IPS-18a (cell line): Measurements from ENCODE around the gene PRPS2.
A peak's percentile ranks its signal among the peaks of the same experiment; 100 is the strongest.

Experiments used
- H3K27ac ChIP-seq: one replicate; pipeline ENCODE4 v1.5.1; 2013; ENCODE audit warnings: low read length
- H3K27me3 ChIP-seq: one replicate; pipeline ENCODE4 v1.6.1; 2013; ENCODE audit warnings: mild to moderate bottlenecking, low read length; ENCODE audit not compliant: control insufficient read depth, insufficient read depth
- H3K36me3 ChIP-seq: one replicate; pipeline ENCODE4 v1.6.1; 2013; ENCODE audit warnings: low read depth, low read length; ENCODE audit not compliant: control insufficient read depth
- H3K4me1 ChIP-seq: one replicate; pipeline ENCODE4 v1.6.1; 2013; ENCODE audit warnings: low read depth, low read length; ENCODE audit not compliant: control insufficient read depth
- H3K4me3 ChIP-seq: one replicate; pipeline ENCODE4 v1.5.1; 2013; ENCODE audit warnings: low read length
- H3K9ac ChIP-seq: one replicate; pipeline ENCODE4 v1.6.1; 2013; ENCODE audit warnings: mild to moderate bottlenecking, low read length, moderate library complexity
- H3K9me3 ChIP-seq: one replicate; pipeline ENCODE4 v1.6.1; 2013; ENCODE audit warnings: low read depth, low read length; ENCODE audit not compliant: control insufficient read depth

Gene PRPS2

DNA sequence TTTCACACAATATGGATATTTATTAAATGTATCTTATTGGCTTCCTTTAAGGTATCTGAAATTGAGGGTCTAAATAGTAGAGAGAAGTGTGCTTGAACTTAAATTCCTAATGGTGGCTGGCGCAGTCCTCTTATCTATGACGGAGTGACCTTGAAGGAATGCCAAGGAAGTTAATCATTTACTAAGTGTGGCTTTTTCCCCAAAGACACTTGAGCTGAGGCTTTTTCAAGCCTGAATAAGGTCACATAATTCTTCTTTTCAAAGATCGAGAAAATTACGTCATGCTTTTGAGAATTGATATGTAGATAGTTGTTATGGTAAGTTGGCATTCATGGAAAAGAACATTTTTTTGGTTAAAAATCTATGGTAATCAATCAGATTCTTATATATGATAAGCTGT, 11.7 kb upstream of the PRPS2 start:
- Histone ChIP-seq H3K4me3 (no peak overlapping the region), H3K9me3 (no peaks in the 10 kb centered on the region), H3K27me3 (no peaks in the 10 kb centered on the region), H3K36me3 (no peaks in the 10 kb centered on the region), H3K27ac (no peak overlapping the region), H3K4me1 (no peaks in the 10 kb centered on the region), H3K9ac (no peak overlapping the region)

GRCh38 chrX:12788645-12789044, 2.6 kb upstream of the PRPS2 start:
- Histone ChIP-seq H3K9ac (no peak overlapping the region), H3K4me1 (peaks cover 7% of the 10 kb centered on the region), H3K27ac (no peak overlapping the region), H3K4me3 (no peak overlapping the region), H3K27me3 (peaks cover 14% of the 10 kb centered on the region), H3K36me3 (no peaks in the 10 kb centered on the region), H3K9me3 (no peaks in the 10 kb centered on the region)

- H3K36me3 ChIP-seq = no peaks in the 10 kb centered on the region
- peaks cover 10% of the 10 kb centered on the region for H3K4me1 ChIP-seq
- no peaks in the 10 kb centered on the region for H3K9me3 ChIP-seq
- H3K9ac ChIP-seq = no peak overlapping the region
- no peak overlapping the region for H3K4me3 ChIP-seq
- H3K27me3 ChIP-seq = peaks cover 14% of the 10 kb centered on the region
- H3K27ac ChIP-seq = no peak overlapping the region
Measured at GRCh38 chrX:12789976-12790375, 1.2 kb upstream of the PRPS2 start.

DNA sequence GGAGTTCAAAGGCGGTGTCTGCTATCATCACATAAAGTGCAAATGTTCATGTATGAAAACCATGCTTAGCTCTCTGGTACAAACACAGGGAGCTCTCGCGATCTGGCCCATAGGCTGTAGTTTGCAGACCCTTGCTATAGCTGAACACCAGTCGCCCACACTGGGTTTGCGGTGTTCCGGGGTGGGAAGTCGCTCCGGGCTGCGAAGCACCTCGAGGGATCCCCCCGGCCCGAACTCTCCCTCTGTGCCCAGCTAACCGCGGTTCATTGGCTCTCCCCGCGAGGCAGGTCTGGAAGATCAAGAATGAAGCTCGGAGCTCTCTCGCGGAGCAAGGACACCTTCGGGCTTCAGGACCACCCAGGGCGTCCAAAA, 341 bp upstream of the PRPS2 start:
- Histone ChIP-seq H3K4me3 (peak overlapping the region; percentile 94), H3K36me3 (no peaks in the 10 kb centered on the region), H3K9ac (peak overlapping the region; percentile 44), H3K4me1 (peaks cover 10% of the 10 kb centered on the region), H3K27ac (no peak overlapping the region), H3K9me3 (no peaks in the 10 kb centered on the region), H3K27me3 (peaks cover 14% of the 10 kb centered on the region)

DNA sequence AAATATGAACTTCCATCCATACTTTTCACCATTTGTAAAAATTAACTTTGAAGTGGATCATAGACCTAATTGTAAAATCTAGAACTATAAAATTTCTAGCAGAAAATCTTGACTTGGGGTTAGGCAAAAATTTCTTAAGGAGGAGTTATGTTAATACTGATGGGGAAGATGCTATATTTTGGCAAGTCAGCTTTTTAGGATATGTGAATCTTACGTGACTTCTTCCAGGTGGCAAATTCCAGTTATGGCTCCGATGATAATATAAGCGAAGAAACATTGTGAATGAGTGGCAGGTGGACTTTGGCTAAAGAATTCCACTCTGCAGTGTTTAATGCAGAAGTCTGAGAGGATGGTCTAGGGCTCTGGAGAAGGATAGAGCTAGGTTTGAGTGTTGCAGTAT, 1.5 kb downstream of the PRPS2 start:
- H3K27me3 ChIP-seq = peaks cover 14% of the 10 kb centered on the region
- H3K36me3 ChIP-seq = peaks cover 5% of the 10 kb centered on the region
- H3K4me3 ChIP-seq = peak overlapping the region; percentile 94
- no peaks in the 10 kb centered on the region for H3K9me3 ChIP-seq
- H3K9ac ChIP-seq = peak overlapping the region; percentile 83
- no peak overlapping the region for H3K27ac ChIP-seq
- H3K4me1 ChIP-seq = peaks cover 10% of the 10 kb centered on the region

DNA sequence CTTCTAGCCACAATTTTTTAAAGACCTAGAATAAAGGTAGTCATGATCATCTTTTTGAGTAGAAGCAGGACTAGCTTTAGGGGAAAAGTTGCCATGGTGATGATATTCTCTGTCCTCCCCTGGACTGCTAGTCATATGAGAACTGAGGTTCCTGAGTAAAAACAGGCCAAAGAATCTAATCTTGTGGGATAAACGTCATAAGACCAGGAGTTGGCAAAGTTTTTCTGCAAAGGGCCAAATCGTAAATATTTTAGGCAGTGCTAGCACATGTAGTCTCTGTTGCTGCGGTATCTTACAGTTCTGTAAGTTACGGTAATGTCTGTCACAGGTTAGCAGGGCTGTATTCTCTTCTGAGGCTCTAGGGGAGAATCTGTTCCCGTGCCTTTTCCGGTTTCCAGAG, 3.4 kb downstream of the PRPS2 start:
- Histone ChIP-seq H3K4me3 (no peak overlapping the region), H3K27ac (no peak overlapping the region), H3K9ac (no peak overlapping the region), H3K9me3 (no peaks in the 10 kb centered on the region), H3K27me3 (peaks cover 14% of the 10 kb centered on the region), H3K36me3 (peaks cover 23% of the 10 kb centered on the region), H3K4me1 (peaks cover 10% of the 10 kb centered on the region)

DNA sequence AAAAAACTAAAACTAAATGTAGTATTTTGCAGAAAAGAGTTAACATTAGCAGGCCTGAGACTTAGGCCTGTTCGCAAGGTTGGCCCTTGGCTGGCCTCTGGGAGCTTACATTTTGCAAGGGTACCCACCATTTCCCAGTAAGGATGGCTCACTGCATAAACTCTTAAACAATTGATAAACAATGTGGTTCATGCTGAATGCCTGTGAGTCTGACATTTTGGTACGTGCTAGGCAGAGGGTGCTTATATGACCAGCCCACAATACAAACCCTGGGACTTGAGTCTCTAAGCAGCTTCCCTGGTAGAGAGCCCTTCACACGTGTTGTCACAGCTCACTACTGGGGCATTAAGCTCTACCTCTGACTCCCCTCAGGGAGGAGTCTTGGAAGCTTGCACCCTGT, 7.4 kb downstream of the PRPS2 start:
- H3K27me3 ChIP-seq = no peaks in the 10 kb centered on the region
- no peaks in the 10 kb centered on the region for H3K9me3 ChIP-seq
- H3K9ac ChIP-seq = no peak overlapping the region
- peaks cover 3% of the 10 kb centered on the region for H3K4me1 ChIP-seq
- H3K4me3 ChIP-seq = no peak overlapping the region
- no peak overlapping the region for H3K27ac ChIP-seq
- H3K36me3 ChIP-seq = peaks cover 62% of the 10 kb centered on the region

DNA sequence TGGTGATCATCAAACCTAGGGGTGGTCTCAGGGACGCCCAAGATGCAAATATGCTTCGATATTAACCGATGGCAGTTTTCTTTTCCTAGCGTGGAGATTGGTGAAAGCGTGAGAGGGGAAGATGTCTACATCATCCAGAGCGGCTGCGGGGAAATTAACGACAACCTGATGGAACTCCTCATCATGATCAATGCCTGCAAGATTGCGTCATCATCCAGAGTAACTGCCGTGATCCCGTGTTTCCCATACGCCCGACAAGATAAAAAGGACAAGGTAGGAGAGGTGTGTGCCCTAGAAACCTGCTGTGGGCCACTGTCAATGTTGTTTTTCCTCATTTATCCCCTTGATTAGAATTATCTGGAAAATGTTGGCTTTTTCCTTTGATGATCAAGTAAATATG, 7.9 kb downstream of the PRPS2 start:
- Histone ChIP-seq H3K4me3 (no peak overlapping the region), H3K27ac (no peak overlapping the region), H3K36me3 (peaks cover 64% of the 10 kb centered on the region), H3K4me1 (no peaks in the 10 kb centered on the region), H3K27me3 (no peaks in the 10 kb centered on the region), H3K9ac (no peak overlapping the region), H3K9me3 (no peaks in the 10 kb centered on the region)

- no peak overlapping the region for H3K4me3 ChIP-seq
- no peaks in the 10 kb centered on the region for H3K27me3 ChIP-seq
- H3K27ac ChIP-seq = no peak overlapping the region
- peaks cover 84% of the 10 kb centered on the region for H3K36me3 ChIP-seq
- no peaks in the 10 kb centered on the region for H3K9me3 ChIP-seq
- no peak overlapping the region for H3K9ac ChIP-seq
- H3K4me1 ChIP-seq = no peaks in the 10 kb centered on the region
Measured at GRCh38 chrX:12802741-12803140, 11.5 kb downstream of the PRPS2 start.

DNA sequence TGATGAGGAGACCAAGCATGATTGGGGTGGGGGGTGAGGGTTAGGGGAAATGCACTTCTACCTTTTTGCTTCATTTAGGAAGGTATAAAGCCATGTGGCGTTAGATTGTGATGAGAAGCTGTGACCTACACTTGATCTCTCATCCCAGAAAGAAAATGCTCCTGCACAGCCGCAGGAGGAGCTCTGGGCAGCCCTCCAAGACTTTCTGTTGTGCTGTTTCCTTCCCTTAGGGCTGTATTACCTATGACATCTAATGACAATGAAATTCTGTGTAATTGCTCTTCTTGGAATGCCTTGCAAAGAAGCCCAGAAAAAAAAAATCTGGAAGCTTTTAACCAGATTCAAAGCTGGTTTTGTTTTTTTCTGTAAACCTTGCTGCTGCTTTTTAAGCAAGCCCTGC, 13.4 kb downstream of the PRPS2 start:
- Histone ChIP-seq H3K27ac (no peak overlapping the region), H3K4me1 (peaks cover 3% of the 10 kb centered on the region), H3K27me3 (no peaks in the 10 kb centered on the region), H3K9me3 (no peaks in the 10 kb centered on the region), H3K36me3 (peaks cover 78% of the 10 kb centered on the region), H3K4me3 (no peak overlapping the region), H3K9ac (no peak overlapping the region)

DNA sequence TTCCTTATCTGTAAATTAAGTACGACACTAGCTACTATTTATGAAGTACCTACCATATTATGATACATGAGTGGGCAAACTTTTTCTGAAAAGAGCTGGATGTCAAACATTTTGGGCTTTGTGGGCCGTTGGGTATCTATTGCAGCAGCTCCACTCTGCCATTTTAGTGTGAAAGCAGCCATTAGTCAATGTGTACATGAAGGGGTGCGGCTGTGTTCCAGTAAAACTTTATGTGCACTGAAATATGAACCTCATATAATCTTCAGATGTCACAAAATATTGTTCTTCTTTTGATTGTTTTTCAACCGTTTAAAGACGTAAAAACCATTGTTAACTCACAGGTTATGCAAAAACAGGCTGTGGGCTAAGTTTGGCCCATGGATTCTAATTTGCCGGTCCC, 14.1 kb downstream of the PRPS2 start:
- Histone ChIP-seq H3K27ac (no peak overlapping the region), H3K4me3 (no peak overlapping the region), H3K9ac (no peak overlapping the region), H3K4me1 (peaks cover 10% of the 10 kb centered on the region), H3K36me3 (peaks cover 78% of the 10 kb centered on the region), H3K9me3 (no peaks in the 10 kb centered on the region), H3K27me3 (no peaks in the 10 kb centered on the region)

GRCh38 chrX:12811658-12812057, 20.4 kb downstream of the PRPS2 start:
- Histone ChIP-seq H3K4me1 (peaks cover 12% of the 10 kb centered on the region), H3K9ac (no peak overlapping the region), H3K36me3 (peaks cover 52% of the 10 kb centered on the region), H3K9me3 (no peaks in the 10 kb centered on the region), H3K27ac (no peak overlapping the region), H3K4me3 (no peak overlapping the region), H3K27me3 (no peaks in the 10 kb centered on the region)
